ENCODE results near the gene AP1S1.
"Not testable (repeated sequence)": the region's sequence is repeated elsewhere in the genome, so short reads cannot be mapped to it uniquely, and the experiment has no call there.

Gene AP1S1

GRCh38 chr7:101153969-101154692, at the start of gene AP1S1:
Gene AP1S1 (plus strand): TSS chr7:101154476. CDS start chr7:101154515, 39 bp downstream.
- no peak for TF ChIP-seq CTCF (IDR thresholded peaks at IDR 0.05; ENCODE audit: low read depth, low read length, missing control alignments)
- peak within 1 kb of the TSS; percentile 73 for H3K4me3 ChIP-seq (replicated peaks; ENCODE audit: low read depth, low read length)
- peak; percentile 94 for DNase-seq (ENCODE audit: extremely low read depth, low read depth)

- TF ChIP-seq CTCF (IDR thresholded peaks at IDR 0.05; ENCODE audit: low read depth, low read length, missing control alignments) = no peak
- H3K4me3 ChIP-seq (replicated peaks; ENCODE audit: low read depth, low read length) = no peak overlapping the region
- DNase-seq (ENCODE audit: extremely low read depth, low read depth) = no peak
Observed at GRCh38 chr7:101104799-101105198, 49.5 kb upstream of the AP1S1 start.

GRCh38 chr7:101105248-101105647, 49.0 kb upstream of the AP1S1 start:
- not testable (repeated sequence) for H3K4me3 ChIP-seq (replicated peaks; ENCODE audit: low read depth, low read length); DNase-seq (ENCODE audit: extremely low read depth, low read depth)

GRCh38 chr7:101106386-101106785, 47.9 kb upstream of the AP1S1 start:
- TF ChIP-seq CTCF (IDR thresholded peaks at IDR 0.05; ENCODE audit: low read depth, low read length, missing control alignments) = no peak
- DNase-seq (ENCODE audit: extremely low read depth, low read depth) = no peak
- no peak overlapping the region for H3K4me3 ChIP-seq (replicated peaks; ENCODE audit: low read depth, low read length)

GRCh38 chr7:101108330-101108857, 45.9 kb upstream of the AP1S1 start:
- DNase-seq (ENCODE audit: extremely low read depth, low read depth) = no peak
- TF ChIP-seq CTCF (IDR thresholded peaks at IDR 0.05; ENCODE audit: low read depth, low read length, missing control alignments) = no peak
- no peak overlapping the region for H3K4me3 ChIP-seq (replicated peaks; ENCODE audit: low read depth, low read length)

GRCh38 chr7:101108961-101109360, 45.3 kb upstream of the AP1S1 start:
- no peak for DNase-seq (ENCODE audit: extremely low read depth, low read depth)
- H3K4me3 ChIP-seq (replicated peaks; ENCODE audit: low read depth, low read length) = no peak overlapping the region
- no peak for TF ChIP-seq CTCF (IDR thresholded peaks at IDR 0.05; ENCODE audit: low read depth, low read length, missing control alignments)

- no peak overlapping the region for H3K4me3 ChIP-seq (replicated peaks; ENCODE audit: low read depth, low read length)
- DNase-seq (ENCODE audit: extremely low read depth, low read depth) = no peak
- no peak for TF ChIP-seq CTCF (IDR thresholded peaks at IDR 0.05; ENCODE audit: low read depth, low read length, missing control alignments)
Observed at GRCh38 chr7:101109368-101109767, 44.9 kb upstream of the AP1S1 start.
